GM23338 (cell line): ENCODE data around the gene SNX3. TPM values are rescaled to one million over a fixed set of nuclear protein-coding genes. Genes with fewer than 3 reads are reported as not detected.

Experiments used
- ATAC-seq: fragments of 200-7000 bp; cut with Tn5 transposase; 3 replicates; pipeline ENCODE4 v1.9.1; 2020
- DNase-seq: peaks from one replicate; pipeline ENCODE4 v3.0.0-alpha.2; 2015; ENCODE audit warnings: low spot score
- H2AFZ ChIP-seq: fragments of 200-600 bp; sonication (generic); 2 replicates; pipeline ENCODE4 v1.8.0; 2016; ENCODE audit warnings: antibody characterized with exemption, mild to moderate bottlenecking, moderate library complexity
- H3F3A ChIP-seq: fragments of 200-600 bp; sonication (generic); replicated peaks from 2 replicates; pipeline ENCODE4 v1.8.0; 2017; ENCODE audit warnings: antibody characterized with exemption, mixed run types, low read depth
- H3K27ac ChIP-seq: fragments of 200-600 bp; sonication (generic); 2 replicates; pipeline ENCODE4 v1.6.1; 2016; ENCODE audit warnings: low read depth
- H3K27me3 ChIP-seq: fragments of 200-600 bp; sonication (generic); 2 replicates; pipeline ENCODE4 v1.8.0; 2016; ENCODE audit warnings: mild to moderate bottlenecking, mixed run types, moderate library complexity; ENCODE audit not compliant: insufficient read depth
- H3K36me3 ChIP-seq: fragments of 200-600 bp; sonication (generic); 2 replicates; pipeline ENCODE4 v1.8.0; 2016; ENCODE audit warnings: mild to moderate bottlenecking; ENCODE audit not compliant: insufficient read depth
- H3K4me1 ChIP-seq: fragments of 200-600 bp; sonication (generic); 2 replicates; pipeline ENCODE4 v1.8.0; 2016; ENCODE audit warnings: mild to moderate bottlenecking, moderate library complexity; ENCODE audit not compliant: insufficient read depth
- H3K4me2 ChIP-seq: fragments of 200-600 bp; sonication (generic); 2 replicates; pipeline ENCODE4 v1.7.1; 2017; ENCODE audit warnings: mixed run types
- H3K4me3 ChIP-seq: fragments of 200-600 bp; sonication (generic); 2 replicates; pipeline ENCODE4 v1.6.1; 2016; ENCODE audit warnings: mixed run types
- H3K79me2 ChIP-seq: fragments of 200-600 bp; sonication (generic); replicated peaks from 2 replicates; pipeline ENCODE4 v1.8.0; 2017; ENCODE audit warnings: mild to moderate bottlenecking; ENCODE audit not compliant: insufficient read depth
- H3K9me2 ChIP-seq: fragments of 200-600 bp; sonication (generic); 2 replicates; pipeline ENCODE4 v1.8.0; 2017; ENCODE audit not compliant: insufficient read depth
- H4K20me1 ChIP-seq: fragments of 200-600 bp; sonication (generic); replicated peaks from 2 replicates; pipeline ENCODE4 v1.8.0; 2017; ENCODE audit warnings: mild to moderate bottlenecking; ENCODE audit not compliant: insufficient read depth
- H3K27ac Mint-ChIP-seq: 2 replicates; pipeline ENCODE4 v1.8.0; 2020; ENCODE audit warnings: inconsistent platforms, mild to moderate bottlenecking, moderate library complexity, mixed read lengths
- H3K27me3 Mint-ChIP-seq: 3 replicates; pipeline ENCODE4 v1.8.0; 2022; ENCODE audit warnings: low read depth, mild to moderate bottlenecking, moderate library complexity, mixed read lengths, inconsistent platforms; ENCODE audit not compliant: insufficient read depth, poor library complexity
- H3K36me3 Mint-ChIP-seq: 3 replicates; pipeline ENCODE4 v1.8.0; 2021; ENCODE audit warnings: low read depth, mild to moderate bottlenecking, inconsistent platforms, moderate library complexity, mixed read lengths
- H3K4me1 Mint-ChIP-seq: 3 replicates; pipeline ENCODE4 v1.8.0; 2020; ENCODE audit warnings: mild to moderate bottlenecking, inconsistent platforms, mixed read lengths
- H3K4me3 Mint-ChIP-seq: 3 replicates; pipeline ENCODE4 v1.8.0; 2021; ENCODE audit warnings: moderate library complexity, mild to moderate bottlenecking, inconsistent platforms, mixed read lengths
- H3K9me3 Mint-ChIP-seq: 3 replicates; pipeline ENCODE4 v1.8.0; 2020; ENCODE audit warnings: moderate library complexity, mild to moderate bottlenecking, inconsistent platforms, mixed read lengths
- CREB1 ChIP-seq: fragments of 250-450 bp; sonication (Bioruptor Pico); IDR thresholded peaks from 2 replicates; pipeline ENCODE4 v1.5.0; 2020; ENCODE audit warnings: low read depth, mild to moderate bottlenecking, moderate library complexity
- EZH2 ChIP-seq: fragments of 200-600 bp; sonication (generic); IDR thresholded peaks from one replicate; pipeline ENCODE4 v1.8.0; 2017; ENCODE audit warnings: antibody characterized with exemption, mild to moderate bottlenecking, low read depth; ENCODE audit not compliant: unreplicated experiment
- EZH2phosphoT487 ChIP-seq: fragments of 200-600 bp; sonication (generic); IDR thresholded peaks from one replicate; pipeline ENCODE4 v1.8.1; 2018; ENCODE audit warnings: antibody characterized with exemption; ENCODE audit not compliant: unreplicated experiment
- POLR2AphosphoS5 ChIP-seq: IDR thresholded peaks from 2 replicates; pipeline ENCODE4 v1.6.1; 2016; ENCODE audit warnings: antibody characterized with exemption, low read depth
- STAT1 ChIP-seq: IDR thresholded peaks from one replicate; pipeline ENCODE4 v1.6.1; 2016; ENCODE audit warnings: antibody characterized with exemption; ENCODE audit not compliant: unreplicated experiment
- ZNF114 ChIP-seq: fragments of 250-450 bp; sonication (Bioruptor Pico); IDR thresholded peaks from 2 replicates; pipeline ENCODE4 v1.5.0; 2020; ENCODE audit warnings: mild to moderate bottlenecking, moderate library complexity
- polyA plus RNA-seq: library from polyadenylated mRNA; unstranded; fragments of >200 nt; fragmentation: Nextera tagmentation; extraction: Ambion mirVana; gene quantifications from 2 replicates; pipeline ENCODE4 v1.2.1, GENCODE V29; 2016
- total RNA-seq: library from RNA; depleted of rRNA; stranded (reverse); fragments of >200 nt; shearing (Covaris generic); gene quantifications from 2 replicates; pipeline ENCODE4 v1.2.3, GENCODE V29; 2014
- TF ChIP-seq, protein P1 (sequence below), 2 experiments: fragments of 200-600 bp in 1 of 2; sonication (generic) in 1 of 2; conservative IDR thresholded peaks; 2 replicates each; pipeline versions ENCODE4 v1.5.1 to v1.6.1; 2016 to 2017; ENCODE audit warnings: antibody characterized with exemption in 2 of 2, low read depth in 2 of 2, mild to moderate bottlenecking in 2 of 2, moderate library complexity in 1 of 2
- TF ChIP-seq, protein P2 (sequence below): IDR thresholded peaks from 2 replicates; pipeline ENCODE4 v1.6.1; 2016; ENCODE audit warnings: antibody characterized with exemption

SNX3 gene
- total and polyA plus RNA-seq, 2 experiments from 2014 or later = 87.2 to 123 TPM

DNA sequence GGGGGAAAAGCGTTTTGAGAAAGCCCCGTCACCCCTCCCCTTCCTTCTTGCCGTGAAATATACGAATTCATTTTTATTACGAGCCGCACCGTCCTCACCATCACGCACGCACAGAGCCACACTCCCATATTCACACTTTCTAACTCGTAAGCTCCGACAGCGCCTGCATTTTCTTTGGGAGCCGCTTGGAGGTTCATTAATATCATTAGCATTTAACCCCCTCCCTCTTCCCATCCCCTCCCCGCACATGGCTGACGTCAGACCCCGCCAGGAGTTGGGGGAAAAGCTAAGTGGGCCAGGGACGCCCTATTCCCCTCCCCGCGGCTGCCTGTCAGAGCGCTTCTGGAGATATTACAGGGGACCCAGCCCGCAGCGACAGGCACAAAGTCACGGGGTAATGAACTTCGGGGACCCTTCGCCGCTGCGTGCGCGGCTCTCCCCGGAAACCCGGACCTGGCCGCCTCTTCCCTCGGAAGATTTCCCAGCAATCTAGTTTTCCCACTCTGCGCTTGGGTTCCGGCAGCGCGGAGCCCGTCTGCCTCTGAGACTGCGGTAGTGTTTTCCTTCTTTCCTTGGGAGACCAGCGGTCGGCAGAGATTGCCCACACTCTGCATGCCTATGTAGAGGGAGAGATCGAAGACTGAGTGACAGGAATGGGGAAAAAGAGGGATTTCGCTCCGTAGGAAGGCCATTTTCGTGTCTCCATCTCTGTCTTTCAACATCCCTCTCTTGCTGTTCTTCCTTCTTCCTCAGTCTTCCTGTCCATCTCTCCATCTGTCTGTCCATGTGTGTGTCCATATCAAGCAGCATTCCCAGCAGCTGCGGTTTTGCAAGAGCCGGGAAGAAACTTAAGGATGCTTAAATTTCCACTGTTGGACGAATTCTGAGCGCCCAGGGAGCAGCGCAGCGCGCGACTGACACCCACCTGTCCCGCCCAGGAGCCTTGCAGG lies 94.9 kb downstream of the SNX3 start, which contains the start of gene NR2E1 (continued):
- TF ChIP-seq CREB1 (peak; percentile 85), EZH2phosphoT487 (peak; percentile 98)
- TF ChIP-seq, protein P1, sequence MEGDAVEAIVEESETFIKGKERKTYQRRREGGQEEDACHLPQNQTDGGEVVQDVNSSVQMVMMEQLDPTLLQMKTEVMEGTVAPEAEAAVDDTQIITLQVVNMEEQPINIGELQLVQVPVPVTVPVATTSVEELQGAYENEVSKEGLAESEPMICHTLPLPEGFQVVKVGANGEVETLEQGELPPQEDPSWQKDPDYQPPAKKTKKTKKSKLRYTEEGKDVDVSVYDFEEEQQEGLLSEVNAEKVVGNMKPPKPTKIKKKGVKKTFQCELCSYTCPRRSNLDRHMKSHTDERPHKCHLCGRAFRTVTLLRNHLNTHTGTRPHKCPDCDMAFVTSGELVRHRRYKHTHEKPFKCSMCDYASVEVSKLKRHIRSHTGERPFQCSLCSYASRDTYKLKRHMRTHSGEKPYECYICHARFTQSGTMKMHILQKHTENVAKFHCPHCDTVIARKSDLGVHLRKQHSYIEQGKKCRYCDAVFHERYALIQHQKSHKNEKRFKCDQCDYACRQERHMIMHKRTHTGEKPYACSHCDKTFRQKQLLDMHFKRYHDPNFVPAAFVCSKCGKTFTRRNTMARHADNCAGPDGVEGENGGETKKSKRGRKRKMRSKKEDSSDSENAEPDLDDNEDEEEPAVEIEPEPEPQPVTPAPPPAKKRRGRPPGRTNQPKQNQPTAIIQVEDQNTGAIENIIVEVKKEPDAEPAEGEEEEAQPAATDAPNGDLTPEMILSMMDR (conservative IDR thresholded peaks at IDR 0.05; ENCODE audit: low read depth in 2 of 2) = no peak; a peak in 1 of 4 replicates

DNA sequence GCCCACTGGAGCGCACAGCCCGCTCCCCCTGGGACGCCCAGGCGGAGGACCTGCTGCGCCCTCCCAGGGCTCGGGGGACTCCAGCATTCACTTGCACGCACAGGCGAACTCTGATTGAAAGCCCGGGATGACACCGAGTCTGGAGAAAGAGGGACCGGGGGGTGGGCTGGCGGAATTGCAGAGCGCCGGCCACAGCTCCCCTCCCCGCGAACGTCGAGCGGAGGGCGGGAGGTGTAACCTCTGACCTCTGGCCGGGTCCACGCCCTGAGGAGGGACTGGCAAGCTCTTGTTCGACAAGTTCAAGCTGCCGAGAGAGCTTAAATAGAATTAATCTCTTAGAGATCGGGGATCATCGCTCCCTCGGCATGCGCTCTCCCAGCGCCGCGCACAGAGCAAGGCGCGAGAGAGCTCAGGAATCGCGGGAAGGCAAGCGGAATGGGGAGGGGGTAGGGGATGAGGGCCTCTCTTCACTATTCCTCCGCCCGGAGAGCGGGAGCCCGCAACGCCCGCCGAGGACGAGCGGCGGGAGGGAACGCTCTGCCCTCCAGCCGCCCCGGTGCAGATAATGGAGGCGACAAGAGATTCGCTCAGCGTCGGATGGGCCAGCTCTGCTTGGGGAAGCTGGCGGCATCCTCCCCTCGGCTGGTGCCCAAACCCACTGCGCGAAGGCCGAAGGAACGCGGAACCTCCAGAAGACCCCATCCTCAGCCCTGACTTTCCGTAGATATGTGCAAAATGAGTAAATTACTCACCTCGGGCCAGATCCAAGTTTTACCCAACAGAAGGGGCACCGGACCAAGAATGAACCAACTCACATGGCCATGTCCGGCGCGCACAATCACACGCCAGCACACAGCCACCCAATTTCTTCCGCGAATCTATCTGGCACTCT lies 95.8 kb downstream of the SNX3 start:
- Mint-ChIP-seq H3K4me1 (peaks cover 54% of the 10 kb centered on the region), H3K4me3 (peak overlapping the region; percentile 61), H3K9me3 (peaks cover 3% of the 10 kb centered on the region; the same call in 1 of the 3 replicates), H3K27ac (no peak overlapping the region), H3K27me3 (peaks cover 99% of the 10 kb centered on the region), H3K36me3 (no peaks in the 10 kb centered on the region)
- peaks cover 68% of the 10 kb centered on the region for H3K4me1 ChIP-seq
- H4K20me1 ChIP-seq = peaks cover 16% of the 10 kb centered on the region
- no peak overlapping the region for H3K27ac ChIP-seq
- peaks cover 100% of the 10 kb centered on the region for H3K27me3 ChIP-seq
- H3K4me3 ChIP-seq = peak overlapping the region; percentile 62
- no peaks in the 10 kb centered on the region; the same call in 1 of the 2 replicates for H3K36me3 ChIP-seq
- TF ChIP-seq POLR2AphosphoS5 (no peak), STAT1 (no peak), EZH2phosphoT487 (no peak), ZNF114 (CRISPR knock-in tag) (no peak), EZH2 (peak; percentile 60)
- TF ChIP-seq, protein P2, sequence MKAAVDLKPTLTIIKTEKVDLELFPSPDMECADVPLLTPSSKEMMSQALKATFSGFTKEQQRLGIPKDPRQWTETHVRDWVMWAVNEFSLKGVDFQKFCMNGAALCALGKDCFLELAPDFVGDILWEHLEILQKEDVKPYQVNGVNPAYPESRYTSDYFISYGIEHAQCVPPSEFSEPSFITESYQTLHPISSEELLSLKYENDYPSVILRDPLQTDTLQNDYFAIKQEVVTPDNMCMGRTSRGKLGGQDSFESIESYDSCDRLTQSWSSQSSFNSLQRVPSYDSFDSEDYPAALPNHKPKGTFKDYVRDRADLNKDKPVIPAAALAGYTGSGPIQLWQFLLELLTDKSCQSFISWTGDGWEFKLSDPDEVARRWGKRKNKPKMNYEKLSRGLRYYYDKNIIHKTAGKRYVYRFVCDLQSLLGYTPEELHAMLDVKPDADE = no peak
- TF ChIP-seq, protein P1 (conservative IDR thresholded peaks at IDR 0.05; ENCODE audit: low read depth in 2 of 2) = no peak
- no peaks in the 10 kb centered on the region for H3K79me2 ChIP-seq
- peak overlapping the region; percentile 90 for H3K4me2 ChIP-seq
- peak; percentile 78 for DNase-seq
- peak; percentile 14 for ATAC-seq
- no peaks in the 10 kb centered on the region for H3K9me2 ChIP-seq
- H3F3A ChIP-seq = peaks cover 63% of the 10 kb centered on the region
- peak overlapping the region; percentile 83 for H2AFZ ChIP-seq
